Measurements from ENCODE around the gene FASTK.
A peak's percentile ranks its signal among the peaks of the same experiment; 100 is the strongest.

Gene FASTK

DNA sequence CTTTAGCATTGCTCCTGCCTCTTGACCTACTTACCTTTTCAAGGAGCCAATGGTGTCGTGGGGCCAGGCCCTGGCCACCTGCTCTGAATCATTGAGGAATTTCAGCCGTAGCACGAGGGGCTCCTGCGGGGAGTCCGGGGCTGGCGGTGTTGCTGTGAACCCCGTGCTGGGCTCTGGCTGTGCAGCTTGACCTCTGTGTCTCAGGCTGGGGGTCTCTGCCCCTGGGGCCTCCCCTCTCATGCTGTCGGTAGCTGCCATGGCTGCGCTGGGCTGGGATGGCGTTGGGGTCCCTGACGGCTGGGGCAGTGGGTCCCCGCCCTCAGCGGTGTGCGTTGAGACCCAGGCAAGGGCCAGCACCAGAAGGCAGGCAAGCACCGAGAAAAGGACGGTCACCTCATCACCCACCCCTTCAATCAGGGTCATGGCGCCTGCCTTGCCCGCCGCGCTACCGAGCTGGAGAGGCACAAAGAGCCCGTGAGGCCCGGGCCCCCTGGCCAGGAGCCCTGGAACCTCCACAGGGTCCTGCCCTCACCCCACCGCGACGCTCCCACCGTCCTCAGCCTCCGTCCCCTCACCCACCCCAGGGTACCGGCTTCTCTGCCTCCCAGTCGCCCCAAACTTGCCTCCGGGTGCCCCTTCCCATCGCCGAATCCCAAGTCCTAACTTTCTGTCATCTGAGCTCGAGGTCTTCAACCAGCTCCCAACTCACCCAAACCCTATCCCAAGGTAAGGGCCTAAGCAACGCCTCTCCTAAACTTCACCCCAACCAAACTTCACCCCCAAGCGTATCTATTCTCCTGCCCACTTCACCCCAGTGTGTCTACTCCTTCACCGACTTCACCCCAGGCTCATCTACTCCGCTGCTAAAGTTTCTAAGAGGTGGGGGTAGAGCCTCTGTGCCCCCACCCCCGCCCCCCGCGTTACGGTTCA is 1.8 kb upstream of the FASTK start:
- DNase-seq = no peak

GRCh38 chr7:151081170-151082101 is 827 bp upstream of the FASTK start:
- no peak for DNase-seq

- peak; percentile 83 for DNase-seq
Measured at GRCh38 chr7:151080067-151080521, 515 bp downstream of the FASTK start.

GRCh38 chr7:151079199-151079910 is 1.3 kb downstream of the FASTK start:
- DNase-seq = no peak

GRCh38 chr7:151078233-151079040 is 2.2 kb downstream of the FASTK start:
- no peak for DNase-seq

- no peak for DNase-seq
Measured at GRCh38 chr7:151077705-151078232, 2.8 kb downstream of the FASTK start.

DNA sequence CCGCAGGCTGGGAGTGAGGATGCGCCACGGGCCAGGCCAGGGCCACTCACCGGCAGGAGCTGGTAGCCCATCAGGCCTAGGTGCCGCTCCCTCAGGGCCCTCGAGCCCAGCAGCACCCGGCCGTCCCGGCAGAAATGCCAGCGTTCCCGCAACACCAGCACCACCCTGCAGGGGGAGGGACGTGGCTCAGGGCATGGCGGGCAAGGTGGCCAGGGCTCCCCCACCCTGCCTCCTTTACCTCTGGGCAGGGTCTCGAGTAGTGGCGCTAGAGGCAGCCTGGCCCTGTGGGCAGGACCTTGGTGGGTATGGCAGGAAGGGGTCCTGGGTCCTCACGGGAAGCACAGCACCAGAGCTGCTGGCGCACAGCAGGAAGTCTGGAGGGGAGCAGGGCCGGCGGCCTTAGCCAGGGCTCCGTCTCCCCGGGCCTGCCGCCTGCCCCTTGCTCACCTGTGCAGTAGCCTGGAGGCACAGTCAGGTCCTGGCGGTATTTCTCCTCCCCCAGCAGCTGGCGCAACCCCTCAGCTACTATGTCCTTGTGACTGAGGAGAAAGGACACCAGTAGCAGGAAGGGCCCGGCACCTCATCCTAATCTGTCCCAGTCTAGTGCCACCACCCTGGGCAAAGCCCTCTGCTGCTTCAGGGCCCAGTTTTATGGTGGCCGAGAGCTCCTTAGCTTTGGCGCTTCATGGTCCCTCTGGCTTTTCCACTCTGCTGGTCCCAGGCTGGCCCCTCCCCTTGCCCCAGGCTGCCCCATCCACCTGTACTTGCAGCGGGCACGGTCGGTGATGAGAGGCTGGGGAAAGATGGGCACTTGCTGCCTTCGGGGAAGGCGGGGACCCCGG is 3.5 kb downstream of the FASTK start:
- no peak for DNase-seq

DNA sequence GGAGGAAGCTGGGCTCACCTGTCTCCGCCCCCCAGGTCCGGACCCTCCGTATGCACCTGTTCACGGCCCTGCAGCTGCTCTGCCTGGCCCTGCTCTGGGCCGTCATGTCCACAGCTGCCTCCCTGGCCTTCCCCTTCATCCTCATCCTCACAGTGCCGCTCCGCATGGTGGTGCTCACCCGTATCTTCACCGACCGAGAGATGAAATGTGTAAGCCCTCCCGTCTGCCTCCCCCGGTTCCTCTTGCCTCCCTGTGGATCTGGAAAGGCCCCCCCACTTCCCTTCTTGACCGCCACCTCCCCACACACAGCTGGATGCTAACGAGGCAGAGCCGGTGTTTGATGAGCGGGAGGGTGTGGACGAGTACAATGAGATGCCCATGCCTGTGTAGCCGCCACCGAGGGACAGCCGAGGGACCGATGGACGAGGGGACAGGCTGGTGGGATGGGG is 4.6 kb downstream of the FASTK start:
- DNase-seq = no peak

DNA sequence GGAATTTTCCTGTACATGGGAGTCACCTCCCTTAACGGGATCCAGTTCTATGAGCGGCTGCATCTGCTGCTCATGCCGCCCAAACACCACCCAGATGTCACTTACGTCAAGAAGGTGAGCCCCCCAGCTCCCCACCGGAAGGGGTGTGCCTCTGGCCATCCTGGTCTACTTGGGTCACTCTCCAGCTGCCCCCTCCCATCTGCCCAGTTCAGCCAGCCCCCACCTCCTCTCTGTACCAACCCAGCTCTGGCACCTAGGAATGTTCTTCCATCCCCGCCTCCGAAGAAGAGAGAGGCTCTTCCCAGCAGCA is 5.0 kb downstream of the FASTK start:
- DNase-seq = no peak

DNA sequence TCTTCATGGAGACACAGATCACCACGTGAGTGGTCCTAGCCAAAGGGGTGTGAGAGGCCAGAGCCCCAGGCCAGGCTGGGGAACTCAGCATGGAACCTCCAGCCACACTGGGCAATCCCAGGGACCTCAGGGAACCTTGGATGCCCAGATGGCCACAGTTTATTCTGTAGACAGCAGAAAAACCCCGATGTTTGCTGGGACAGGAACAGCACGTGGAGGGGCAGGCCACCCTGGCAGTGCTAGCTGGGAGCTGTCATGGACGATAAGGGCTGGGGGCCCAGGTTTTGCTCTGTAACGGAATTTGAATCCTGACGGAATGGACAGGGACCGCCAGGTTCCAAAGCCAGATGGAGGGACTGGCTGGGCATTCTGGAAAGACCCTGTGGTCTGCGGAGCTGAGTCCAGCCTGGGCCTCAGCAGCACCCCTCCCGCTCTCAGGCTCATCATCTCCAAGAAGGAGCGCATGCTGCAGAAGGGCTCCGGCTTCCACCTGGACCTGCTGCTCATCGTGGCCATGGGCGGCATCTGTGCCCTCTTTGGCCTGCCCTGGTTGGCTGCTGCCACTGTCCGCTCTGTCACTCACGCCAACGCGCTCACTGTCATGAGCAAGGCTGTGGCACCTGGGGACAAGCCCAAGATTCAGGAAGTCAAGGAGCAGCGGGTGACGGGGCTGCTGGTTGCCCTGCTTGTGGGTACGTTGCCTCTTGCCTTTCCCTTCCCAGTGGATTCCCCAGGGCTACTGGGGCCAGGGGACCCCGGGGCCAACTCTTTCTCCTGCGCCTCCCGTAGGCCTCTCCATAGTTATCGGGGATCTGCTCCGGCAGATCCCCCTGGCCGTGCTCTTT is 5.6 kb downstream of the FASTK start:
- no peak for DNase-seq

- no peak for DNase-seq
Measured at GRCh38 chr7:151073990-151074389, 6.6 kb downstream of the FASTK start.

DNA sequence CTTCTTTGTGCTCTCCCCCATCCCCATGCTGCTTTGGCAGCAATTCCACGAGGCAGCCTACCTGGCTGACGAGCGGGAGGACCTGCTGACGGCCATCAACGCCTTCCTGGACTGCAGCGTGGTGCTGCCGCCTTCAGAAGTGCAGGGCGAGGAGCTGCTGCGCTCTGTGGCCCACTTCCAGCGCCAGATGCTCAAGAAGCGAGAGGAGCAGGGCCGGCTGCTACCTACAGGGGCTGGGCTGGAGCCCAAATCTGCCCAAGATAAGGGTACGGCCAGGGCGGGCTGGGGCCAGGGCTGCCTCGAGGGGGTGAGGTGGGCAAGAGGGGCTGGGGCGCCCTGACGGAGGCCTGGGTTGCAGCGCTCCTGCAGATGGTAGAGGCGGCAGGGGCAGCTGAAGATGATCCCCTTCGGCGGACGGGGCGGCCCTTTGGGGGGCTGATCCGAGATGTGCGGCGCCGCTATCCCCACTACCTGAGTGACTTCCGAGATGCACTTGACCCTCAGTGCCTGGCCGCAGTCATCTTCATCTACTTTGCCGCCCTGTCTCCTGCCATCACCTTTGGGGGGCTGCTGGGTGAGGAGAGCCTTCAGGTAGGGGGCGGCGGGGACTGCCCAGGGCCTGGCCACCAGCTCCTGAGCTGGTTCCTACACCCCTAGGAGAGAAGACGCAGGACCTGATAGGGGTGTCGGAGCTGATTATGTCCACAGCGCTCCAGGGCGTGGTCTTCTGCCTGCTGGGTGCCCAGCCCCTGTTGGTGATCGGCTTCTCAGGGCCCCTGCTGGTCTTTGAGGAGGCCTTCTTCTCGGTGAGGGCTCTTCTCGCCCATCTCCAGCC is 9.4 kb downstream of the FASTK start:
- no peak for DNase-seq

DNA sequence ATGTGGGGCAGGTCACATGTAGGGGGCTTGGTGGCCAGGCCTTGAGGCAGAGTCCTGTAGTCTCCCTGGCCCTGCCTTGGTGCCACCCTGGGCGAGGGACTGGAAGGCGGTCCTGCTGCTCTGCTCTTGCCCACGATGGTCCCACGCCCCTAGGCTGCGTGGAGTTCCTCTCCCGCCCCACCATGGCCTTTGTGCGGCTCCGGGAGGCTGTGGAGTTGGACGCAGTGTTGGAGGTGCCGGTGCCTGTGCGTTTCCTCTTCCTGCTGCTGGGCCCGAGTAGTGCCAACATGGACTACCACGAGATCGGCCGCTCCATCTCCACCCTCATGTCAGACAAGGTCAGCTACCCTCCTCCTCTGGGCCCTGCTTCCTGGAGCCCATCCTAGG is 10.0 kb downstream of the FASTK start:
- DNase-seq = no peak

DNA sequence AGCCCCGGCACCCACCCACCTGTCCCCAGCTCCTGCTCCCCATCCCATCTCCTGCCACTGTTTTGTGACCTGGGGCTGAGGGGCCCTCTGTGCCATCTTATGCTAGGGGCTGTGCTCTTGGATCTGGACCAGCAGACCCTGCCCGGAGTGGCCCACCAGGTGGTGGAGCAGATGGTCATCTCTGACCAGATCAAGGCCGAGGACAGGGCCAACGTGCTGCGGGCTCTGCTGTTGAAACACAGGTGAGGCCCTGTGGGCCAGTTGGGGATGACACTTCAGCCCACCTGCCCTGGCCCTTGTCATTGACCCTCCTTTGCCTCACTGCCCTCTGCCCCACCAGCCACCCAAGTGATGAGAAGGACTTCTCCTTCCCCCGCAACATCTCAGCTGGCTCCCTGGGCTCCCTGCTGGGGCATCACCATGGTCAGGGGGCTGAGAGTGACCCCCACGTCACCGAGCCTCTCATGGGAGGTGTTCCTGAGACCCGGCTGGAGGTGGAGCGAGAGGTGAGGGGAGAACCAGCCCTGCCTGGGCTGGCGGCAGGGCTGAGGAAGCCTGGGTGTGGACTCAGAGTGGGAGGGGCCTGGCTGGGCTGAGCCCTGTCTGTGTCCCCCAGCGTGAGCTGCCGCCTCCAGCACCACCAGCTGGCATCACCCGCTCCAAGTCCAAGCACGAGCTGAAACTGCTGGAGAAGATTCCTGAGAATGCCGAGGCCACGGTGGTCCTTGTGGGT is 10.6 kb downstream of the FASTK start:
- DNase-seq = no peak

GRCh38 chr7:151068069-151068773 is 12.4 kb downstream of the FASTK start:
- DNase-seq = no peak

- DNase-seq = no peak
Measured at GRCh38 chr7:151066273-151066974, 14.2 kb downstream of the FASTK start.
